GM18526 (cell line): ENCODE data around the gene SLC46A2.

Source experiments
- POLR2A ChIP-seq: IDR thresholded peaks from 3 replicates; pipeline ENCODE4 v1.6.1; 2011; ENCODE audit not compliant: insufficient read length; ENCODE audit errors: extremely low read depth

The SLC46A2 gene

DNA sequence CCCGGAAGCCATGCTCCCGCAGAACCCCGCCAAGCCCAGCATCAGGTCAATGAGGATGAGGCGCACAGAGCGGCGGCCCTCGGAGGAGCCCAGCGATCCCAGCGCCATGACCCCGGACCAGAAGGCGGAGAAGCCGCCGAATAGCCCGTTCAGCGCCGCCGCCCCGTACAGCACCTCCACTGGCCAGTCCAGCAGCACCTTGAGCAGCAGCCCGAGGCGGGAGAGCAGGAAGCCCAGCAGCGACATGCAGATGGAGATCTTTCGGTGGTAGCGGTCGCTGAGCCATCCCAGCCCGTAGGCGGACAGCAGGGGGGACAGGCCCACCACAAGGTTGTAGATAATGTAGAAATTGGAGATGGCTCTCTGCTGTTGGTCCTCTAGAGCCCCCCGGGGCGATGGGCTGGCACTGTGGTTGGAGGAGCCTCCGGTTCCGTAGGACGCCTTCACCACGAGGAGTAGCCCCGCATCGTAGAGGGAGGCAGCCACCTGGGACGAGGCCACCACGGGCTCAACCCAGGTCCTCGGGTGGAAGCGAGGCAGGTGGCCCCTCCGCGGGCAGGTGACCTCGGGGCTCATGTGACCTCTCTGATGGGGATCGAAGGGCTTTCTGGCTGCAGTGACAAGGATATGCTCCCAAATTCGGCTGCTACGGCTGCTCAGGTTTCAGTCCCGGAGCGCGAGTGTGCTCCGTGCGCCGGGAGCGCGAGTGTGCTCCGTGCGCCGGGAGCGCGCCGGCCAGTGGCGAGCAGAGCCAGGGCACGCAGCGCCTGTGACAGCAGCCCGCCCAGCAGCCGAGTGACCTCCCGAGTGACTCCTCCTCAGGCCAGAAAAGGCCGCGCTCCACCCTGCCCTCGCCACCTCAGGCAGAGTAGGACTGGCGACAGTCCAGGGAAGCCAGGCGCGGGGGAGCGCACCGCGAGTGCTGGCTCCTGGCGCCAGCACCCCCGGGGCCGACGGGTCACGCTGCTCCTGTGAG is at the start of gene SLC46A2:
Gene SLC46A2, minus strand, starts transcription at position 771 of the 976 bp plus-strand sequence. Its CDS starts 195 bp downstream, at position 576.
- no peak for TF ChIP-seq POLR2A

GRCh38 chr9:112939418-112939817 is 48.7 kb upstream of the SLC46A2 start:
- TF ChIP-seq POLR2A: no peak

DNA sequence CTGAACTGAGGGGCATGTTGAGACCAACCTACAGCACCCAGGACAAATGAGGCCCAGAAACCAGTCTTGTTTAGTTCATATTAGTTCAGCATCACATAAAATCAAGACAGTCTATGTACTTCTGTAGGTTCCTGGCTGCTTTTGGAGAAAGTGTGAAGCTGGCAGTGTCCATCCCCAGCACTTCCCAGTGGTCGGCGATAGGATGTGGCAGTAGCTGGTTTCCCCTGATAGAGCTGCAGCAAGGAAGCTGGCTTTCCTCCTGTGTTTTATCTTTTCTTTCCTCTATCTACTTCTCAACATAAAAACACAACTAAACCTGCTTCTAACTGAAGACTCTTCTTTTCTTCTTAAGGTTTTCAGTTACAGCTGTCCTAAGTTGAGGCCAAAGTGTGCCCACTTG is 43.0 kb upstream of the SLC46A2 start:
- no peak for TF ChIP-seq POLR2A

GRCh38 chr9:112925058-112925641 is 34.5 kb upstream of the SLC46A2 start:
- no peak for TF ChIP-seq POLR2A

GRCh38 chr9:112921549-112921948 is 30.9 kb upstream of the SLC46A2 start:
- TF ChIP-seq POLR2A: no peak

DNA sequence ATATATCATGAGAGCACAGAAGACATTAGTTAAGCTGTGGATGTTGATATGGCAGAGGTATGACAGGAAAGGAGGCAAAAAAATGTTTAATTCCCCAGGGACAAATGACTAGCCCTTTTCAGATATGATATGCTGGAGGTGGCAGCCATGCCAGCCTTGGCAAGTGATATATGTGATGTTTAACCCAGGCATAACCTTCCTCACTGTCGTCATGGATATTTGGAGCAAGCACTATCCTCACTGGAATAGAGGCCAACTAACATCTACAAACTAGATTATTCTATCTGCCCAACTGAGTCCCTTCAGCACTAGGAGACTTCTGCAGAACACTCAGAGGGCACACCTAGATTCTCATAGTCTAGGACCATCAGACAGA is 27.3 kb upstream of the SLC46A2 start:
- no peak for TF ChIP-seq POLR2A

DNA sequence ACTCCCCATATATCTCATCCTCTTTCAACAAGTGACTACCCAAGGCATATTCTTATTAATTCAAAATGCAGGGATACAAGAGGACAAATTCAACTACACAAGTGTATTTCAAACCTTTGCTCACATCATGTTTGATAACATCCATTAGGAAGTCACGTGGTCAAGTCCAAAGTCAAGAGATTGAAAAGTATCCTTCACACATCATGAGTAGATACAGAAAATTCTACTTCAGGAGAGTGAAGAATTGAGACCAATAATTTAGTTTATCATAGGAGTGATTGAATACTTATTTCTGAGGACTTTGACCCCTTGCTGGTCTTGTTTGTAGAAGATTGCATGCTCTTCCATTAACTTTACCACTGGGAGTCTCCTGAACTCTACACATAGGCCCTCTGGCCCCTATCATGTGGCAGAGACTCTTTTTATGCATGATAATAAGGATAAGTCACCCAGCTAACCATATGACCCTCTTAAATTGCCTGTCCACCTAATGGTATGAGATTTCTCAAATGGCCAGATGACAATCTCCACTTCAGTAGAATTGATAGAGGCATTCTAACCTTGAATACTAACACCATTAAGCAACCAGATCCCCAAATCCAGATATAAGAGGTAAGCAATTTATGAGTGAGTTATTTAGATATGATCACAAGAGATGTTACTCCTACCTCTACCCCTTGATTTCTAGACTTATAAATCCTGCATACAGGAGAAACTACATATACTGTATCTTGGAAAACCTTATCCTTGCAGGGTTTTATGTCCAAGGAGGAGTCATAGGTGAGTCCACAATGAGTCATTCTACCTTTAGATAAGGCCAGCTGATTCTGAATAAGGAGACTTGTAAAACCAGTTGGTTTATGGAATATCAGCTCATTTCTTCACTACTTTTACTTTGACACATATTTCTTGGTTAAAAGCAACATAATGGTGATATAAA is 26.6 kb upstream of the SLC46A2 start:
- no peak for TF ChIP-seq POLR2A

DNA sequence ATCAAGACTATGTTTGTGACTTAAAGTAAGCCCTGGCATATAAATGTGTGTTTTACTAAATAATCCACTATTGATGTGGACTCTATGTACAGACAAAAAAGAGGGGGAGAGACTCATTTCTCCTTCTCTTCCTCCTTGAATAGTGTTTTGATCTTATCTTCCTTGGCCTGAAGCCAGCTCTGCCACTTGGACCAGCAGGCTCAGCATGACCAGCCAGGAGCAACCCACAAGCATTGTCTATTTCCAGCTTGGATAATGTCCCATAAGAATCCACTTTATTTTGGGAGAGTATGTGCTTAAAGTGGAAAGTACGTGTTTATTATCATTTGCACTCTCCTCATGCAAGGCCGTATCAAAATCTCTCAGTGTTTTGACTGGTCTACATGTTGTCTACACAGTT is 23.8 kb upstream of the SLC46A2 start:
- TF ChIP-seq POLR2A: no peak

DNA sequence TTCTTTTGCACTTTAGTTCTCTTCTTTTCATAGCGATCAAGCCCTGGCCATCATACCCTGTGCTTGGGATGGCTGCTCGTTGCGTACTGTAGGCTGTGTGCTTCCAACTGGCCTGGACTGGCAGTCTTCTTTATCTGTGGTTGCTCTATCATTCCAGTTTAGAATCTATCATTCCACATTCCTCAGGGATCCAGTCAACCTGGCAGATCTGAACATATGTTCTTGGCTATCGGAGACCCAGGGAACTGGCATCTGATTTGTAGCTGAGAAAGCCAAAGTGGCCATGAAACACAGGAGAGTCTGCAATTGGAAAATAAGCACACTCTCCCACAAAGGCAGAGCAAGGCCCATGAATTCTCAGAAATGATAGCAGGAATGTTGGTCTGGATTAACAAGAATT is 22.6 kb upstream of the SLC46A2 start:
- no peak for TF ChIP-seq POLR2A

DNA sequence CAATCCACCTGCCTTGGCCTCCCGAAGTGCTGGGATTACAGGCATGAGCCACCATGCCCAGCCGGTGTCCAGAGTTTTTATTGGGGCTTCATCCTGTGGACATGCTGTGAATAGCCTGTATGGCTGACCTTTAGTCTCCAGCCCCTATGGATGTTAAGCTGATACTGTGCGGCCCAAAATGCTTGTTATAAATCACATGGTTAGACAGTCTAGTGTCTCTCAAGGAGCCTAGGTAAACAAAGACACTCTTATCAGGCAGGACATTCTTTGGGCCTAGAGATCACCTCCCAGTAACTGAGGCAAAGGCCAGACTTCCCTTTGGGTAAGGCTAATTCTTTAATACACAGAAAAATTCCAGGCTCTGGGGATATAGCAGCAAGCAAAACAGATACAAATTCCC is 22.0 kb upstream of the SLC46A2 start:
- TF ChIP-seq POLR2A: no peak

GRCh38 chr9:112911736-112912135 is 21.1 kb upstream of the SLC46A2 start:
- TF ChIP-seq POLR2A: no peak

DNA sequence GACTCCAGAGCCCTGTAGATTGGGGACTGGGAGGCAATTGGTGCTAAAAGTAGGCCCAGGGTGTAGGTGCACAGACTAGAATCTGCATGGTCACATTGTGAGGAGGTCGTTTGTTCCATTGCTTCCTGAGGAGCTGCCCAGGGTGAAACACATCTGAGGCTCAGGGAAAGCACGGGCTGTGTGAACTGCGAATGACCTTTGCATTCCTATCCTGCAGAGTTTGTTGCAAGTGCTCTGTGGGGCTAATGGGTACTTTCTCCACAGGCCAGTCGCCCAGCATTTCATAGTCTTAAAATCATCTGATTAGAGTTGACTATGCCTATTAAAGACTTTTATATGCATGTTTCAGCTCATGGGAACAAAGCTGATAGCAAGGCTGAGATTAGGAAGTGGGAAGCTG is 14.4 kb upstream of the SLC46A2 start:
- TF ChIP-seq POLR2A: no peak

- TF ChIP-seq POLR2A: no peak
These were observed 10.2 kb upstream of the SLC46A2 start for GRCh38 chr9:112900901-112901300.

DNA sequence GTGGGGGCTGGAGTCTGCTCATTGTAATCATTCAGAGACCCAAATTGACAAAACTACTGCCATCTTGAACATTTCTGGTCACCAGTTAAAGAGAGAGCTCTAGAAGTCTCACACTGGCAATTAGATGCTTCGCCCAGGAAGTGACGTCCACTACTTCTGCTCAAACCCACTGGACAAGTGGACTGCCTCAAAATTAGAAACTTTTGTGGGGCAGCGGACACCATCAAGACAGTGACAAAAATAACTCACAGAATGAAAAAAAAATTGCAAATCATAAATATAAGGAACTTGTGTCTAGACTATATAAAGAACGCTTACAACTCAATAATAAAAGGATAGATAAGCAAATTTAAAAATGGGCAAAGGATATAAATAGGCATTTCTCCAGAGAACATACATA is 9.8 kb upstream of the SLC46A2 start:
- no peak for TF ChIP-seq POLR2A

GRCh38 chr9:112898872-112899311 is 8.2 kb upstream of the SLC46A2 start:
- no peak for TF ChIP-seq POLR2A

- TF ChIP-seq POLR2A: no peak
These were observed 5.5 kb upstream of the SLC46A2 start for GRCh38 chr9:112896131-112896530.

DNA sequence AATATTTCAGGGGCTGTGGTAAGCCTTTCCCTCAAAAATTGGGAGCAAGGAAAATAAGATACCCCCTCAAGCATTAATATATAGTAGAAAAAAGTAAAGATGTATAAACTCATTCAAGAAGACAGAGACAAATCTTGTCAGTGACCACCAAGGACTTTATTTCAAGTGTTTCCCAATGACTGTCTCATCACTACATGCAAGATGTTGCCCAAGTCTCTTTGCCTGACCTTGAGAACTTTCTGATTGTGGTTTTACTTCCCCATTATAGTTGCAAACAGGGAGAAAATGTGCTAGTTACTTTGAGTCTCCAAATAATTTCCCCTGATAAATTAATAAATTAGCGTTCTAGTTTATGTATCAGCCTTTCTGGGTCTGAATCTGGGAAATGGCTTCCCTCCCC is 4.0 kb upstream of the SLC46A2 start:
- no peak for TF ChIP-seq POLR2A
